ENCODE data around the gene PLOD1.
"Not testable (repeated sequence)": the region's sequence is repeated elsewhere in the genome, so short reads cannot be mapped to it uniquely, and the experiment has no call there.

PLOD1 gene

GRCh38 chr1:11913291-11913690 lies 21.2 kb upstream of the PLOD1 start:
- no peak for DNase-seq

- no peak for DNase-seq
Measured at GRCh38 chr1:11914024-11914423, 20.5 kb upstream of the PLOD1 start.

DNA sequence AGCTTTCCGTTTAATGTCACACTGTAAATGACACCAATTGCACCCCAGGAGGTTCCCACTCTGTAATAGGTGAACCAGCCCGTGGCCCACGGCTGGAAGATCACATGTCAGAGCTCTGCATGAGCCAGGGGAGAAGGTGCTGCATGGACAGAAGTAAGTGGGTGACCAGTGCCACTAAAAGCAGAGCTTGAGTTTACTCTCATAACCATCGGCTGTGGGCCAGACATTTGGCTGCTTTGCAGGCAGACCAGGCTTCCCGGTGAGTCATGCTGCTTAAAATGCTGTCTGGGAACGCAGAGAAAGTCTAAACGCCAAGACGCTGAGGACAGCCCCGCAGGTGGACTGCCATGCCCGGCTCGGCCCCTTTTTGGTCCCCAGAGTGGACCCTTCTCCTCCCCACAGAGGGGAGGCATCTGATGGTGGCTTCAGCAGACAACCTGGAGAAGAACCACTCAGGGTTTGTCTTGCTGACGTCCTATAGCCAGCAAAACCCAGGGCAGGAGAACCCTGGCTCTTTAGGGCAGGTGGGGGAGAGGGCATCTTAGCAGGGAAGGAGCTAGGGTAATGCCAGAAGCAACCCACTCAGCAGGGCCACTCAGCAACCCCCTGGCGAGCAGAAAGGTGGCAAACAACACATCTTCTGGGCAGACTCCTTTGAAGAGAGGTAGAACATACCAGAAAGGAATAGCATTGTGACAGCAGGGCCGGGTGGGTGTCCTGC lies 15.6 kb upstream of the PLOD1 start:
- DNase-seq = no peak

- DNase-seq = no peak
Measured at GRCh38 chr1:11919621-11920020, 14.9 kb upstream of the PLOD1 start.

DNA sequence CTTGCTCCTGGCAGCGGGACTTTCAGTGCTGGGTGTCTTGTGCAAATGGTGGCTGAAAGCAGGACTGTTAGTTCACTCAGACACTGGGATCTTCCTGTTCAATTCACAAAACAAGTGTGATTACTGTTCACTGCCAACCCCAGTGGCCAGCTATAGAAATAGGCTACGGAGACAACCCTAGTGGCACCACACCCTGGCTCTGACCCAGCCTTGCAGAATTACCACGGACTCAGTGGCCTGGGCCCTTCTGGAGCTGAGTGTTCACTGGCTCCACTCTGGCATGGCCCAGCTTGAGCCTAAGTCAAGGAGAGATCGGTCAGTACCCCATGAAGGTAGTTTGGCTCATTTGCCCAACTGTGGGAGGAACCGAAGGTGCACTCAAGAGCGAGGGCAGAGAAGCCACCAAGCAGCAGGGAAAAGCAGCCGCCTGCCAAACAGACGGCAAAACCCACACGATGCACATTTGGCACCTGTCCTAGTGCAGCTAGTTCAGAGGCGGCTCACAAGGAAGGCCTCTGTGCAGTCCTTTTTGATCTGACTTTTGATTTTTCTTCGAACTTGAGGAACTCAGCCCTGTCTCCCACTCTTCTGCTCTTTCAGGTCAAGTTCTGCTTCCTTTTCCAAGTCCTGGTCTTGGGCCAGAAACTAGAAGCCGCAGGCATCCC lies 14.1 kb upstream of the PLOD1 start:
- no peak for DNase-seq

- no peak for DNase-seq
Measured at GRCh38 chr1:11921022-11921421, 13.5 kb upstream of the PLOD1 start.

- DNase-seq = no peak
Measured at GRCh38 chr1:11923069-11923826, 11.3 kb upstream of the PLOD1 start.

DNA sequence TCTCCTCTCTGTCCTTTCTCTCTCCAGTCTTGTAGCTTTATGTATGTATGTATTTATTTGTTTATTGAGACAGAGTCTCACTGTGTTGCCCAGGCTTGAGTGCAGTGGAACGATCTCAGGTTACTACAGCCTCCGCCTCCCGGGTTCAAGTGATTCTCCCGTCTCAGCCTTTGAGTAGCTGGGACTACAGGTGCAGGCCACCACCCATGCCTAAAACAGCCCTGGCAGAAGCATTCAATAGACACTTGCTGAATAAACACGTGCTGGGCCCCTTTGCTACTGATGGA lies 10.7 kb upstream of the PLOD1 start:
- DNase-seq = no peak

DNA sequence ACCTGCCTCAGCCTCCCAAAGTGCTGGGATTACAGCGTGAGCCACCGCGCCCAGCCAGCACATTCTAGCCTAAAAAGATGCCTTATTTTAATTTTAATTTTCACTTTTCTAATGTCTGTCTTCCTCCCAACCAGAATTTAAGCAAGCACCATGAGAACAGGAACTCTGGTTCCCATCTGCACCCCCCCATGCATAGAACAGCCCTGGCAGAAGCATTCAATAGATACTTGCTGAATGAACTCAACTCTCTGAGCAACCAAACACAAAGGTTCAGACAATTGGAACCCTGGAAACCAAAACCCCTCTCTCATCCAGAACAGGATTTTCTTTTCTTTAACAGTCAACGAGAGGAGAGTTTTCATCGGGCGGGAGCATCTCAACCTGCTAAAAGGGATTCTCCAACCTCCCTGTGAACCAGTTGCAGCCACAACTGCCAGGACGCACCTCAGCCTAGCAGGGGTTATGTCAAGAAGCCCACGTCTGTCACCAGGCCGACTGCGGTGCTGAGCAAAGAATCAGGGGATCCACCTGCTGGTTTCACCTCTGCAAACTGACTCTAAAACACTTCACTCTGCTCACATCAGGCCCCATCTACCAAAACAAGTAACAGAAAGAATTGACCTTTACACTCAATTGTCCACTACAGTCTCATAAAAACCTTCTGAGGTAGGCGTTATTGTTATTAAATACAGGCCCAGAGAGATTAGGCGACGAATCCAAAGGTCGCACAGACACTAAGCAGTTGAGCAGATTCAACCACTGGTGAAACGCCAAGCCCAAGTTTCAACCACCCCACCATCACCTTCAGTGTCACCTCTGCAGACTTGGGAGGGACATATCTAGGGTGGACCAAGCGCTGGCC lies 10.0 kb upstream of the PLOD1 start:
- DNase-seq = no peak

DNA sequence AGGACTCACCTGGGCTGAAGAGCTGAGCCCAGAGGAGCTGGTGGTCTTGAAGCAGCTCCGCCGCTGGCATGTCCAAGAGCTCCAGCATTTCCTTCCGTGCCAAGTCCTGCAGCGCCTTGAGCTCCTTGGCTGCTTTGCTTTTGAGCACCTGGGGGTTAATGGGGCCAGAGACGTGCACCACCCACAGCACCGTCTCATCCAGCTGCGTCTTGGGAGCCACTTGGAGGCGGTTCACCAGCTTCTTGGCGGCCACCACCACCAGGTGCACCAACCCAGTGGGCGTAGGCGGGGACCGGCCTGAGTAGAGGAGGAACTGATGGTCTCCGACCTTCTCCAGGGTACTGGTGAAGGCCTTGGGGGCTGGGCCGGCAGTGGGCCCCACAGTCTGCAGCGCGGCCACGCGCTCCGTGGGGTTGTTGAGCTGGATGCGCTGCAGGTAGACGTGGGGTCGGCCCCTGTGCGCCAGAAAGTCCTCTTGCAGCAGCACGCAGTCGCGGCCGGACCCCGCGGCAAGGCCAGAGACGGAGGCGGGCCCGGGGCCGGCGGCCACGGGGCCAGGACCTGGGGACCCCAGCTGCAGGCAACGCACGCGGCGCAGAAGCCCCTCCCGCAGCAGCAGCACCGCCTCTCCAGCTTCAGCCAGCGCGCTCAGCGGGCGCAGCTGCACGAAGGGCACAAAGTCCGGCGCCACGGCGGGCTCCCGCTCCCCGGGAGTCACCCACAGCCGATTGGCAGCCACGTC lies 9.2 kb upstream of the PLOD1 start:
- DNase-seq = not testable (repeated sequence)

DNA sequence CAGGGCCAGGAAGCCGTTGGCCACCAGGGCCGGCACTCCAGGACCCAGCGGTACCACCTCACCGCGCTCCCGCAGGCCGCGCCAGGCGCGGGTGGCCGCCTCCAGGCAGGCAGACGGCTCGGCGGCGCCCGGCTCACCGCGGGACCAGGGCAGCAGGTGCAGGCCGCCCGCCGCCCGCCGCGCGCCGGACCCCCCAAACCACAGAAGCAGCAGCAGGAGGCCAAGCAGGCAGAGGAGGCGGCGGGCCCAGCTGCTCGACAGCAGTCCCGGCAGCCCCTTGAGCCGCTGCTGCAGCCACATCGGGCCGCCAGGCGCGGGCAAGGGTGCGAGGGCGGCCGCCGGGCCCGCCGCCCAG lies 8.6 kb upstream of the PLOD1 start:
- DNase-seq = peak in 1 of 2 donors; percentile 25

GRCh38 chr1:11927866-11928592 lies 6.5 kb upstream of the PLOD1 start:
- no peak for DNase-seq

GRCh38 chr1:11929849-11930248 lies 4.7 kb upstream of the PLOD1 start:
- no peak for DNase-seq

DNA sequence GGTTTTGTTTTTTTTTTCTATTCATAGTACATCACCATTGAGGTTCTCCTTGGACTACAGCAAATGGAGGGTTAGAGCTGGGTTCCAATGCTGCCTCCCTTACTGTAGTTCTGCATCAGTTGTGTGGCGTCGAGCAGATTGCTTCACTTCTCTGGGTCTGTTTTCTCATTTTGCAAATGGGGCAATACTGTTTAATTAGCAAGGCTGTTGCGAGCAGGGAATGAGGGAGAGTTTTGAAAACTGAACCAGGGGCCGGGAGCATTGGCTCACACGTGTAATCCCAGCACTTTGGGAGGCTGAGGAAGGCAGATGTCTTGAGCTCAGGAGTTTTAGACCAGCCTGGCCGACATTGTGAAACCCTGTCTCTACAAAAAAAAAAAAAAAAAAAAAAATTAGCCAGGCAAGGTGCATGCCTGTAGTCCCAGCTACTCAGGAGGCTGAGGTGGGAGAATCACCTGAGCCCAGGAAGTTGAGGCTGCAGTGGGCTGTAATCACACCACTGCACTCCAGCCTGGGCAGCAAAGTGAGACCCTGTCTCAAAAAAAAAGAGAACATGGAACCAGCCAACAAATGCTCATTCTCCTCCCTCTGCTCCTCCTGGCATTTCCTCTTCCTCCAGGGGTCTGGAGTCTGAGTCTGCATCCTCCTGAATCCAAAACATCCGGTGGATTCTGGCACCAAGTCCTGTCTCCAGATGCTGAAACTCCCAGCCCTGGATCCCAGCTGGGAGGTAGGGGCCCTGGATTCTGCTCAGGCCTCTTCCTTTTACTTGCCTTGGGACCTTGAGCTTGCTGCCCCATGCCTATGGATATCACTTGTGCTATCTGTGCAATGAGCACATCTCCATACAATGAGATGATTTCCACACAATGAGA lies 3.7 kb upstream of the PLOD1 start:
- DNase-seq = no peak

DNA sequence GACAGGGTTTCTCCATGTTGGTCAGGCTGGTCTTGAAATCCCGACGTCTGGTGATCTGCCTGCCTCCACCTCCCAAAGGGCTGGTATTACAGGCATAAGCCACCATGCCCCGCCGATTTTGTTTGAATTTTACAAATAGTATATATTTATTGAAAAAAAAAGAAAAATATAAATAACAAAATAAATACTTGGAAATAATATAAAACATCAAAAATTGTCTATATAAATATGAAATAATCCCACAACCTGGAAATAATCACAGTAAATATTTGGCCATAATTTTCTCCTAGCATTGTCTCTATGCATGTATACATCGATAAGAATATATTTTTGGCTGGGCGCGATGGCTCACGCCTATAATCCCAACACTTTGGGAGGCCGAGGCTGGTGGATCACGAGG lies 2.7 kb upstream of the PLOD1 start:
- DNase-seq = no peak

DNA sequence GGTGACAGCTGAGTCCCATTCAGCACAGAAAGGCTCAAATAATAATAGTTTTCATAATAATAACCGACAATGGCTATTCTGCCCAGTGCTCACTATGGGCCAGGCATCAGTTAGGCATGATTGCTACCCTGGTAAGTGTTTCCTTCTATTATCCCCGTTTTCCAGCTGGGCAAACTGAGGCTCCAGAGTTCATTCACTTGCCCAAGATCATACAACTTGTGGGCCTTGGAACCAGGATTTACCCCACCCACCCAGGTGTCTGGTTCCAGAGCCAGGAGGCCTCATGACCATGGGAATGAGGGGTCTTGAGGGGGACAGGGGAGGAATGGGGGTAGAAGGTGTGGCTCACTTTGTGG lies 518 bp downstream of the PLOD1 start:
- DNase-seq = no peak

GRCh38 chr1:11935733-11936132 lies 1.2 kb downstream of the PLOD1 start:
- DNase-seq = not testable (repeated sequence)

DNA sequence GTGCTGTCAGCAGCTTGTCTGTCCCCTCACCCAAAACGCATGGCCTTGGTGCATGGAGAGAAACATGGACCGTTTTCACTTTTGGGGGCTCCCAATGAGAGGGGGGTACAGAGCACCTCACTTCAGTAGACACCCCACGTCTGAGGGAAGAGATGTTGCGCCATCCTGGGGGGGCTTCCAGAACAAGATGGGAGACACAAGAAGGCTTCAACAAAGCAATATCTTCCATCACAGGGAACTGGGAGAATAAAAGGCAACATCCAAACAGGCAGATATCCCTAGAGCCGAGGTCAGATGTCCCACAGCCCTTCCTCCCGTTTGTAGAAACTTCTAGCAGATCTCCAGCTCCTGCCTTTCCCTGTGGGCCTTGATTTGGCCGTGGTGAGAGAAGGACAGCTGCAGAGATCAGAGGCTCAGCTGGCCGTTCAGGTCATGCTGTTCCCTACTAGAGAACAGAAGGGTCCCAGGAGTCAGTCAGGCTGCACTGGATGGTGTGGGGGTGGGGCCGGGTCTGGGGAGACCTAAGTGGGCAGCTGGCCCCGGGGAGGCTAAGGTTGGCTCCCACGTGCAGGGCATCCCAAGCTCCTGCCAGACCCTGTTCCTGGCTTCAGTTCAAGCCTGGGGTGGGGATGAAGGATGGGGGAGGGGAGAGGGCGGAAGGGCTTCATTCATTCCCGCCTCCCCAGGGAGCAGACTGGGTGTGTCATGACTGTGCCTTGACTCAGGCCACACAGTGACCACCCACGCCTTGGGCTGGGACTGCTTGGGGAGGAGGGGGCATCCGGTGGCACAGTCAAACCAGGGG lies 4.4 kb downstream of the PLOD1 start:
- DNase-seq = no peak

- DNase-seq = not testable (repeated sequence)
Measured at GRCh38 chr1:11939794-11940193, 5.3 kb downstream of the PLOD1 start.

Data from stimulated activated CD4-positive, alpha-beta T cell treated with anti-CD3 and anti-CD28 coated beads, Interleukin-2, amount 100 ng/mL, for 24 hours (primary cell).